ENCODE measurements around the gene CLCN5. TPM values are rescaled to one million over a fixed set of nuclear protein-coding genes. Genes with fewer than 3 reads are reported as not detected.
"Not testable (repeated sequence)": the region's sequence is repeated elsewhere in the genome, so short reads cannot be mapped to it uniquely, and the experiment has no call there.

The CLCN5 gene
- total RNA-seq, 1 donor from 2014 or later, result 24.8 TPM

DNA sequence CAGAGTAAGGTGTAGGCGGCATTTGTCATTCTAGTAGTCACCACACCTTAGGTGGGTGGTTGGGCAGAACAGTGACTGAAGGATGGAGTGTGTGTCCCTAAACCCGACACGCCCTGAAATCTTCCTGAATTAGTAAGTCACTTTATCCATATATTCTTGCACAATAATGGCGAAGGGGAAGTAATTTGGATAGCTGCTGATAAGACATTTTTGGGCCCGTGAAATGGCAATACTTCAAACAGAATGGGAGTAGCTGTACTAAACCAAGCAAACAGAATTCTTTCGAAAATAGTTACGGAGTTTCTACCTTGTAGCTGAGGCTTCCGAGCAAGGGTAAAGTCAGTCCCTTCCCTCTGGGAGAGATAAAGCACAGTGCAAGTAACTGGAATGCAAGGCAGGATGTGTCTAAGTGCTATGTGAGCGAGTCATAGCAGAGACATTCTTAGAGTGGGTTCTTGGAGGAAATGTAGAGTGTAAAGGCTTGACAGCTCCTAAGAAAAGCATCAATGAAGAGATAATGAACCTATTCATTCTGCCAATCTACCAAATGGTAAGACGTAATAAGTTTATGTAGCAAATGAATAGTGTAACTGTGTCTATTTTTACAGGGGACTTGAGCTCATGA is 72.8 kb downstream of the CLCN5 start:
- no peak for ATAC-seq
- DNase-seq (ENCODE audit: low spot score), result no peak

DNA sequence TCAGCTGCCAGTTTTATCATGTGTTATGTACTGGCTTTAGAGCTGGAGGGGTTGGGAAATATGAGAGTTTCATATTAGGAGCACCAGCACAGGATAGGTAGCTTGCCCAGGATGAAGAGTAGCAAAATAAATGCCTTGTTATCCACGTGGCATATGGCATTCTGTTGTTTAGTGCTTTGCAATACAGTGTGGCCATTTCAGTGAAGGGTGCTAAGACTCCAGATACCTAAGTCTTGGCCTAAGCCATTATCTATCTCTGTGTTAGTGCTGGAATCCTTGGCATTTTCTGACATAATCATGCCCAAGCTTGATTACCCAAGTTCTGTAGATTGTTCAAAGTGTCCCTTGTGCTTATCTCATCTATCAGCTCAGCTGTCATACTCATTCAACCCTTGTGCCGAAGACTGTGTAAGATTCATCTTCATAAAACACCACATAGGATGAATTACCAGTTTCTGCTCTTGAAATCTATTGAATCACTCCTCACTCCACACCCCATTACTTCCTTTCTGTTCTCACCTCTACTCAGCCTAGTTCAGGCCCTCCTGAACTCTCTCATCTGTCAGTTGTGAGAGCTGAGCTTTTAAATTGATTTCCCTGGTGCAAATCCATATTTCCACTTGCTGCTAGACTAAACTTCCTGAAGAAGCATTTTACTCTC is 73.5 kb downstream of the CLCN5 start:
- ATAC-seq, result no peak
- no peak for DNase-seq (ENCODE audit: low spot score)

DNA sequence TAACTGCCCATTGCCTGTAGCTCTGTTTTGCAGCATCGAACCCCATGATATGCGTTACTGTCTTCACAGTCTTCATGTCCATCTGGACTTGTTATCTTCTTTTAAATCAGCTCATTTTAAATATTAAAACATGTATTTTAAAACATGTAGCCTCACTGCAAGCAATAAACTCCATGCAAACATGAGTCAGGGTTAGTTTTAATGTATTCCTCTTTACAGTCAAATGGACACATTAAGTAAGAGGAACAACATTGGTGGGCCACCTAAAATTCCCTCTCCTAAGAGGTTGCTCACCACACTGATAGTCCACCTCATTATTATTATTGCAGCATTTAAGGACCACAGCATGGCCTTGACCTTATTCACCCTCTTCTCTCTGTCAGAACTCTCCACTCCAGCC is 74.1 kb downstream of the CLCN5 start:
- ATAC-seq, result no peak
- no peak for DNase-seq (ENCODE audit: low spot score)

DNA sequence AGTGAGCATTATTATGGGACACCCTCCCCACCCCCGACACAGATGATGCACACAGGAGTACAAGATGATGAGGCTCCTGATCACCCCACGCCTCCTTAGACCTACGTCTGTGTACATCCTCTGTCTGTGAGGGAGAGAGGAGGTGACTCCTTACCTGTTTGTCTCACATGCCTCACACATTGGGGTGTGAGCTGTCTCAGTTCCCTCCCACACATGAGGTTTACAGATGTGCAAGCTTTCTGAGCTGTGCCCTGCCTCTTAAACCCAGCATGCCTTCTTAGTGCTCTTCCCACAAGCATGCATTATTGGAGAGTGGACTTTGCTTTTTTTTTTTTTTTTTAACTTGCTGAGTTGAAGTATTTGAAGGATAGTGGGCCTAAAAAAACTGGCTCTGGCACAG is 76.7 kb downstream of the CLCN5 start:
- DNase-seq (ENCODE audit: low spot score) (no peak), ATAC-seq (no peak)

DNA sequence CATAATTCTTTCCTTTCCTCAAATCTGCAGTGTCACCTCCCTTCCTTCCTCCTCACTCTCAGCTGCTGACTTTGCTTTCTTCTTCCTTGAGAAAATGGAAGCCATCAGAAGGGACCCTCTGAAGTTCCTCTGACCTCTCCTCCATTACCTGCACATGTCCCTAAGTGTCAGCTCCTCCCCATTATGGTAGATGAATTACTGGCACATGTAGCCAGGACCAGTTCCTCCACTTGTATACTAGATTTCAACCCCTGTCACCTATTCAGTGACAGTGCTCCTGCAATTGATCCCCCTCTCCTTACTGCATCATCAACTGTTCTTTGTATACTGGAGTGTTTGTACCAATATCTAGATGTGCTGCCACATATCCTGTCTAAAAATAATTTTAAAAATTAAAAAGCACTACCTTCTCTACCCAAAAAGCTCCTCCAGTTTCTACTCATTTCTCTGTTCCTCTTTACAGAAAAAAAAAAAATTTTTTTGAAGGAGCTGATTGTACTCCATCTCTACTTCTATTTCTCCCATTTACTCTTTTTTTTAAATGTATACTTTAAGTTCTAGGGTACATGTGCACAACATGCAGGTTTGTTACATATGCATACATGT is 78.6 kb downstream of the CLCN5 start:
- DNase-seq (ENCODE audit: low spot score) (no peak), ATAC-seq (no peak)

DNA sequence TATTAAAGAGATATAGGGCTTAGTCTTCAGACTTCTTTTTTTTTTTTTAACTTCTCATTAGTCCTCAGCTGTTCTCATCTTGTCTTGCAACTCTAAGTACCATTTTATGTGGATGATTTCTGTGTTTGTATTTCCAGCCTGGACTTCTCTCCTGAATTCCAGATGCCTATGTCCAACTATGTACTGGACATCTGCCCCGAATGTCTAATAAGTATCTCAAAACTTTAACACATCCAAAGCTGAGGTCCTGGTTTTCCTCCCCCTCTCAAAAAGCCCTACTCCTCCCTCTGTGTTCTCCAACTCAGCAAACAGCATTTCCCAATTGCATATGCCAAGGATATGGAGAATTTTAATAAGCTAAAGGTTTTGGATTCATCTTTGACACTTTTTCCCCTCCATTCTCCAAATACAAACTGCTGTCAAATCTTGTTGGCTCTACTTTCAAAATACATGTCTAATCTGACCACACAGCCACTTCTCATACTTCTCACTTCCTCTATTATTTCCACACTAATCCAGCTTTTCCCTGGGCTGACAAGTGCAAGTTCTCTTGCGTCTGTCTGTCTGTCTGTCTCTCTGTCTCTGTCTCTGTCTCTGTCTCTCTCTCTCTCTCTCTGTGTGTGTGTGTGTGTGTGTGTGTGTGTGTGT is 79.8 kb downstream of the CLCN5 start:
- DNase-seq (ENCODE audit: low spot score) (no peak), ATAC-seq (no peak)

DNA sequence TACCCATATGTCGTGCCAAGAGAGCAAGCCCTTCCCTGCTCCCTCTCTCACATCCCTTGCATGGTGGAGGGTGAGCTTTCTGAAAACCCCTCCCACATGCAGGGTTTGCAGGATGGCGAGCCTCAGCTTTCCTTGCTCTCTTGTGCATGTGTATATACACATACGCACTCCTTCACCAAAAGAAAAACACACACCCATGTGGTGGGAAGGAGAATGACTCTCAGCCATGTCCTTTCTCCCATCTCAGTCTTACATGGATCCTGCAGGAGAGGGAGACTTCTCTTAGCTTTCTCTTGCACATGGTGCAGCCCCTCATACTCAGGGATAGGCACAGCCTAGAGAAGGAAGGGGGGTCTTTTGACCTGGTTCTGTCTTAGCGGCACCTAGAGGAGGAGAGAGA is 81.1 kb downstream of the CLCN5 start:
- DNase-seq (ENCODE audit: low spot score) (no peak), ATAC-seq (no peak)

DNA sequence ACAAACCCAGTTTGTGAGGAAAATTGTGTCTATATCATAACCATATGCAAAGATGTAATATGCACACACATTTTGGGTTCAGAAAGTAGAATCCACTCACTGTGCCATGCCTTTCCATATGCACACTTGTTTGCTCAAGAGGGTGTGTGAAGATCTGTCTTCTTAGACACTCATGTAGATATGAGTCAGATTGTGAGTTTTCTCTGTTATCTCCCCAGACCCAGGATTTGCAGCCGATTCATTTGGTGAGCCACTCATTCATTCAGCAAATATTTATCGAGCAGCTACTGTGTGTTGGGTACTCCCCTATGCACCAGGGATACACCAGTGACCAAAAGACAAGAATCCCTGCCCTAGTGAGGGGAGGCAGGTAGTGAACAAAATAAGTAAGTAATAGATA is 81.5 kb downstream of the CLCN5 start:
- ATAC-seq, result no peak

DNA sequence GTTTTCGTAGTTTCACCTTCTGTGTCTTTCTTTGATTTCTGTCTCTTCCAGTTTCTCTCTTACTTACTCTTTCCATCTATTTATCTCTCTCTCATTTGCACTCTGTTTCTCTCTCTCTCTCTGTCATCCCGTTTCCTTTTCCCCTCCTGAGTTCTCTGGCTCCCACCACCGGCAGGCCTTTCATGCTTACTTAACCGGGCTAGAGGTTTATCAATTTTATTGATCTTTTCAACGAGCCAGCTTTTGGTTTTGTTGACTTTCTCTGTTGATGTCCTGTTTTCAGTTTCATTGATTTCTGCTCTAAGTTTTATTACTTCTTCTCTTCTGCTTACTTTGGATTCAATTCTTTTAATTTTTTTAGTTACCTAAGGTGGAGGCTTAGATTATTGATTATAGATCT is 103.2 kb downstream of the CLCN5 start:
- not testable (repeated sequence) for DNase-seq (ENCODE audit: low spot score); ATAC-seq

More for the DNA sequence above, 81.5 kb downstream of the CLCN5 start:
- no peak for DNase-seq (ENCODE audit: low spot score)

DNA sequence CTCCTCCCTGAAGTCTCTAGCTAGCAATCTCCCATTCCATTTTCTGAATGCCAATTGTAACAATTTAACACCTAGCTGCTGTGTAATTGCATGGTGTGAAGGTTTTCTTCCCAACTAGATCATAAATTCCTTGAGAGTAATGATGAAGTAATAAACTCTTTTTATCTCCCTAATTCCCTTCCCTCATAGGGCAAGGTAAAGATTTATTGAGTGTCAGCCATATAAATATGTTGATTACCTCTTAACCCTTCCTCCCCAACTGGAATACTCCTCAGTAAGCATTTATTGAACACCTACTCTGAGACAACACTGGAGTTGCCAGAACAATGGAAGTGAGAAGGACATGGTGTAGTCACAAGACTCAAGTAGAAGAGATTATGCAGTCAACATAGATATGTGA is 112.7 kb downstream of the CLCN5 start:
- ATAC-seq, result no peak
- no peak for DNase-seq (ENCODE audit: low spot score)

DNA sequence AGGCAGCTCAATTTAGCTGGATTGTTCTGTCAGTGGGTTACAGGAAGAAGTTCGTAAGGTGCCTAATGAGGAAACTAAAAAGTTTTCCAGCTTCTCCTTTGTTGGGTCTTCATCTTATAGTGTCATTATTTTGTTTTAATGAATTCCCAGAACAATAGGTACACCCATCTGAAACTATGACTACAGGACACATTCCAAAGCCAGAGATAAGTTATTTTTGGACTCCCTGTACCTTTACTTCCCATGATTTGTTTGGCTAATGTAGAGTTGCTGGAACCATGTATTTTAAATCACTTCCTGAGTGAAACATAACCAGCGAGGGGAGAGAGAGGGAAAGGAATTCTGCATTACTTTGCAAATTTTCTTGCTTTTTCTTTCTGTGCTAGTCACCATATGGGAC is 114.0 kb downstream of the CLCN5 start:
- DNase-seq (ENCODE audit: low spot score) (no peak), ATAC-seq (no peak)

DNA sequence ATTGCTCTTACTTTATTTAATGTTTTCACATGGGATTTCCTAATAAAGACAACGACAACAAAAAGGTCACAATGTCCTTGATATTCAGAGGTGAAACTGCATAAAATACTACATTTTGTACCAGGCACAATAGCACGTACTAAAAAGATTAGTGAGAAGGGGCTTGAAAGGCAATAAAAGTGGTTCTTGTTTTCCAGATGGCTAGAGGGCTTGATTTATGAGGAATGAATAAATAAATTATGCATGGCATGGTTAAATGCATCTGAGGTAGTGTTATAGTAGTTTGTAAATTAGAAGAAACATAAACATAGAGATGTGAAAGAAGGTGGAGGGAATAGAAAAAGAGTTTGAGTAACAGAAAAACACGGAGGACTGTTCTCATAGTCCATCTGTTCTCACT is 123.4 kb downstream of the CLCN5 start:
- no peak for ATAC-seq
- DNase-seq (ENCODE audit: low spot score), result no peak

DNA sequence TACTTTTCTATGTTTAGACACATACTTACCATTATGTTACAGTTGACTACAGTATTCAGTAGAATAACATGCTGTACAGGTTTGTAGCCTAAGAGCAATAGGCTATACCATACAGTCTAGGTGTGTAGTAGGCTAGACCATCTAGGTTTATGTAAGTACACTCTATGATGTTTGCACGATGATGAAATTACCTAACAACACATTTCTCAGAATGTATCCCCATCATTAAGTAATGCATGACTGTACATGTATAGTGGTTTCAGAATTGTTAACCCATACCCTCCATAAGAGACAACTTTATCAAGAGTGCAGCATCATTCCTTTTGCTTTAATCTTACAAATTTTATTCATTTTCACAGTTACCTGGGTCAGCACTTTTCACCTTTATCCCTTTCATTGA is 126.8 kb downstream of the CLCN5 start:
- ATAC-seq (no peak), DNase-seq (ENCODE audit: low spot score) (no peak)

DNA sequence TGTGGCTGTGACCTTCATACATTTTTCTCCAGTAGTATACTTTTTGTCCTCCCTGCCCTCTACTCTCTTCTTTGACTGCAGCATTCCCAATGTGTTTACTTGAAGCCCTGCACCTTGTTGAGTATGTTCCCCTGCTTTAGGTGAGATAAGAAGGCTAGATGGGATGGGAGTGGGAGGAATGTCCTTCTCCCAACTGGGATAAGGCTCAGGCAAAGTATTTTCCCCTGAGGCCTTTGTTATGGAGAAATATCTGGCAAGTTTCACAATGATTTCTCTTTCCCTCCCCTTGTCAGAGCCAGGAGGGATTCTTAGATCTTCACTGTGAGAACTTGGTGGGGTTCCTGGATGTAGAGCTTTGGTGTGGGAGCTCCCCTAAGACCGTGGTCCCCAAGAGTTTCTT is 131.8 kb downstream of the CLCN5 start:
- ATAC-seq (no peak), DNase-seq (ENCODE audit: low spot score) (no peak)

DNA sequence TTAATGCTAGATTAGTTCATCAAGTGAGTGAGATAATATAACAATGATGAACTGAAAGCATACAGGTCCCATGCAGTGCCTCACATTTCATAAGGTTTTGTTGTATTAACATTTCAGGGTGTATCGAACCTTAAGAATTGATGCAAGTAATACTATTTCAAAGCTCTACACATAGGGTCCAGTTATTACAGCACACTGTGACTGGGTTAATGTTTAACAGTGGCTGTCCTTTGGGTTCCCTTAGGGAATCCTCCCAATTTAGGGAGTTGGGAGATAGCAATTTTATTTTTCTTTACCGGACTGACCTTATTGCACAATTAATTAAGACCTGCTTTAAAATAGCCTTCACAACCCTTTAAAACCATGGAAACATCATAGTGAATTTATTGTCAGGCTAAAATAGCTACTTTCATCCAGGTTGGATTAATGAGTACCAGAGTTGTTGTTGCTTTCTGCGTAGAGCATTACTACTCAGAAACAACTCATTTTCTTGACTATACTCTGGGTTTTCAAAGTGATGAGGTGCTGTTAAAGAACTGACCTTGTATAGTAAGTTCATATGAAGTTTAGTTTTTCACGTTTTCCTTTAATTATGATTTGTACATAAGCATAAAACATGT is 144.0 kb downstream of the CLCN5 start:
- DNase-seq (ENCODE audit: low spot score) (no peak), ATAC-seq (peak; percentile 74)

DNA sequence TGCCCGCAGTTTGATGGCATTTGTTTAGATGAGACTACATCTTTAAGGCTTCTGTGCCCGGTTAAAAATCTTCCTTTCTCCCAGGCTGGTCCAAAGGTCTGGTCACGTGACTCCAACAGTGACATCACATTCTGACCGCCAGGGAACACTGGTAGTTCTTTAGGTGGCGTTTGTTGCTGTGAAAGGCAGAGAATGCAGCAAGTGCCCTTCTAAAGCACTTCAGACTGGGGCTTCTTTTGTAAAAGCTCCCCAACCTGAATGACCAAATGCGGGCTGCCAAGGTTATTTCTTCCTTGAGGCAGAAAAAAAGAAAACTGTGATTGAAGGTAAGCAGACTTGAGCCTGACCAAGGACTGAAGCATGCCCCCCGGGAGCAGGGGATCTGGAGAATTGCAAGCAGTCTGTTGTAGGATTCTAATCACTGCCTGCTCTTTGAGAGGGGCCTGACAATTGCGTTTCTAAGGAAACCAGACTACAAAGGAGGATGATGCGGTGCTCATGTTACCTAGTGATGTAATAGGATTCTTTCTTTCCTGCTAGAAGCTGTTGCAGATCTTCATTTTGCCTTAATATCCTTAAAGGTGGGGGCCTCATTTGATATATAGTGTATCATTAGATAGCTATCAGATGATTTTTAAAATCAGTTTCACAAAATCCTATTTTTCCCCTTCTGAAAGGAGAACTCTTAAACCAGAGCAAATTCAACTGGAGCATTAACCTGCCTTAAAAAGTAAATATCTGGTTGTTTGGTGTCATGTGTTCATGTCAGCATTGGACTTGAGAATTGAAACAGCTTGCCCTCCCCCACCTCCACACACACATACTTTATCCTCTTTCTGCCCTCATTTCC is 145.3 kb downstream of the CLCN5 start:
- peak; percentile 76 for DNase-seq (ENCODE audit: low spot score)
- ATAC-seq, result peak; percentile 84

DNA sequence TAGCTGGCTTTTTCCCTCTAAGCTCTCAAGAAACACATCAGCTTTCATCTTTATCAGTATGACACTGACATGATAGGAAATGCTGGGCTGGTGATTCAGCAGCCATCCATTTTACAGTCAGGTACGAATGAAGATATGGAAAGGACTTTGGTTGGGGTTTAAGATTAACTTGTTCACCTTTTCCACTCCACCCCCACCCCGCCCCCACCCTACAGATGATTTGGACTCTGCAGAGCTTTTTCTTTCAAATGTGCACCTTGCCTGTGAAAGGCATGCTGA is 145.8 kb downstream of the CLCN5 start:
- peak; percentile 39 for ATAC-seq
- DNase-seq (ENCODE audit: low spot score), result no peak

DNA sequence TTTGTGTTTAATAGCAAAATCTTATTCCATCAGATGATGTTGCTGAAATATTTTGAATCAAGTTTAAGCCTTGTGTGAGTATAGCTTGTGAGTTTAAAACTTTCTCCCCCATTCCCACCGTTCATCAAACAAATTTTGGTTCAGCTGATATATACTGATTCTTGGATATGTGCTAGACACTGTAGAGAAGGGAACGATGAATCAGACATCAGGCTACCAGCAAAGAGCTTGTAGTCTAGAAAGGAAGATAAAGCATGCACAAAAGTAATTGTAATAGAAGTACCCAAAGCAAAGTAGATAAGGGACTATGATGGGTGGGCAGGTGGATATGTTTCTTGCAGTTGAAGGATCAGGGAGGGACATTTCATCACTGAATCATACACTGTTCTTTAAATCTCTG is 146.5 kb downstream of the CLCN5 start:
- no peak for DNase-seq (ENCODE audit: low spot score)
- no peak for ATAC-seq

DNA sequence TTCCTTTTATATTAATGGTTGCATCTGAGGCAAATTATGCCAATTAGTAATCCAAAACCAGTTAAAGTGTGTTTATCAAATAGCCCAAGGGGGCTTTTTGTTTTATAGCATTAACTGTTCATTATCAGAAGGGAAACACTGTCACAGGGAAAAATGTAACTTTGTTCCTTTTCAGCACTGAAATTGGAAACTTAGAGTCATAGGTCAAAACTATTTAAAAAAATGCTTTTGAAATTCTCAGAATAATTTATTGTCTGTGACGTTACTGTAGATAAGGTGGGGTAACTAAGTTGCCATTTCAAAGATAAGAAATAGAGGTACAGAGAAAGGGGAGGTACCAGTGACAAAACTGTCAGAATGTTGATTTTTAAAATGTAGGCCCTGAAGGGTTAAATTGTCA is 149.1 kb downstream of the CLCN5 start:
- ATAC-seq (no peak), DNase-seq (ENCODE audit: low spot score) (no peak)

DNA sequence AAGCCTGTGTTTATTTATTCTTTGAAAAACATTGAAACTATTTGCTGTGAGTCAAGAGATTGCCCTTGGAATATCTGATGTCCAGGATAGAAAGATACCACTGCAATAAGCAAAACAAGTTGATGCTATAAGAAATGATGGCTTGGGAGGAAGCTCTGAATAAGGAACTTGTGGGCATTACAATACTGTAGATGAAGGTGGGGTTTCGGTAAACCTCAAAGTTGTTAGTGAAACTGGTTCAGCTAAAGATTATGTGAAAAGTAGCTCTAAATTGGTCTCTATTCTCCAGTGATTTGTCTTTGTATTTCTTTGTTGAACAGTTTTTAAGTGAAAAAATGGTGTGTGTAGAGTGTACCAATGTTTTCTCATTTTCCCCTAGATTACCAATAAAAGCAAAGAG is 149.7 kb downstream of the CLCN5 start:
- DNase-seq (ENCODE audit: low spot score), result no peak
- ATAC-seq, result no peak

DNA sequence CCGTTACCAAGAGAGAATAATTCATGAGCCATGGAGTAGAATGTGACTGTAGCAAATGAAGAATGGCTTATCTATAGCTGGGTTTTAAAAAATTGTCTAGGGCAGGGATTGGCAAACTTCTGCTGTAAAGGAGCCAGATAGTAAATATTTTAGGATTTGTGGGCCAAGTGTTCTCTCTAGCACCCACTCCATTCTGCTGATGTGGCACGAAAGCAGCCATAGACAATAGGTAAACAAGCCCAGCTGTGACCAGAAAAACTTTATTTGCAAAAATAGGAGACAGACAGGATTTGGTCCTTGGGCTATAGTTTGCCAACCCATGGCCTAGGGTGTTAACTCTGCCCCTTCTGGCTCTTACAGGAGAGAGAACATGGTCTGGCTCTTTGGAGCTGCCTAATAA is 151.2 kb downstream of the CLCN5 start:
- DNase-seq (ENCODE audit: low spot score) (peak; percentile 47), ATAC-seq (peak; percentile 88)
